GM12873 (cell line): ENCODE measurements around the gene OPA1.

ENCODE experiments used
- CTCF ChIP-seq: IDR thresholded peaks from 2 replicates; pipeline ENCODE4 v1.5.1; 2012; ENCODE audit warnings: low read depth, mild to moderate bottlenecking, moderate library complexity, low read length, control low read depth; ENCODE audit not compliant: insufficient read depth; ENCODE audit errors: missing control alignments

The OPA1 gene

GRCh38 chr3:193693774-193694173 is 100.8 kb downstream of the OPA1 start:
- TF ChIP-seq CTCF, result no peak

DNA sequence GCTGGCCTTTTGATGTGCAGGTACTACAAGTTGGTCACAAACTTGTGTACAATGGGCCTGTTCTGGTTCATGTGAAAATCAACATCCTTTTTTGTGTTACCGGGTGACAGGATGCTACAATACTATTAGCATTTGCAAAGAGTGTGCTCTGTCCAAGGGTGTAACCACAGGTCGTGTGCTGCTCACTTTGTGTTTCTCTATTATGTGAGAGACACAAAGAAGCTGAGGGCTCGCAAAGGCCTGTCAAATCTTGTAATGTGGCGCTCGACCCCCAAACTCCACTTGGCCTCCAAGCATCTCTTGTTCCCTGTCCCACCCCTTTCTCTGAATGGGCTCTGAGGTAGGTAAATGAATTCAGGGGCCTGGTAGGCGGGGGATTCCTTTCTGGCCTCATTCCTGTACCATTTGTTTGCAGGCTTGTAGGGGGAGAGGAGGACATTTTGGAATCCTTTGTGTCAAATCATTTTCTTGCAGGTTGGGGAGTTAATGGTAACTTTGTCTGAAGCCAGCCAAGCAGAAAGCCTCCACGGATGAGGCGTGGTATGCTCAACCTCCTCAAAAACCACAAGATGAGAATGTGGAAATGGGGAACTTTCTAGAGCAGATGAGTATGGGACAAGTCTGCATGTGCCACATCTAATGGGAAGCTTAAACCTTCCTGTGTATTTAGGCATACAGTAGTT is 109.1 kb downstream of the OPA1 start:
- TF ChIP-seq CTCF, result no peak

- TF ChIP-seq CTCF, result no peak
Measured at GRCh38 chr3:193702967-193703366, 110.0 kb downstream of the OPA1 start.

DNA sequence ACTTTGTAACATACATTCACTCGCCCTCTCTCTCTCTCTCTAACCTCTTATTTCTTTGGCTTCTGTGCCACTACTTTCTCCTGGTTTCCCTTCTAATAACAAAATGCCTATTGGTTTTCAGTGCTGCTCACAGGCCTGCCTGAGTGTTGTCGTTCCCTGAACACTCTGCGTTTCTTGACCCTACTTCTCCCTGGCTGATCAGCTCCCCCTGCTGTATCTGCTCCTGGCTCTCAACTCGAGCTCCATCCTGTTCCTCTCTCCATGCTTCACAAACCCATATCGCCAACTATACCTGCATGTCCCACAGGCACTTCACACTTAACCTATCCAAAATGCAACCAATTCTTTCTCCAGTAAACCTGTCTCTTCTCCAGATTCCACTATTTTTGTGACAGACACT is 111.4 kb downstream of the OPA1 start:
- no peak for TF ChIP-seq CTCF

- no peak for TF ChIP-seq CTCF
Measured at GRCh38 chr3:193708270-193708669, 115.3 kb downstream of the OPA1 start.

GRCh38 chr3:193710286-193711165 is 117.5 kb downstream of the OPA1 start:
- no peak for TF ChIP-seq CTCF

DNA sequence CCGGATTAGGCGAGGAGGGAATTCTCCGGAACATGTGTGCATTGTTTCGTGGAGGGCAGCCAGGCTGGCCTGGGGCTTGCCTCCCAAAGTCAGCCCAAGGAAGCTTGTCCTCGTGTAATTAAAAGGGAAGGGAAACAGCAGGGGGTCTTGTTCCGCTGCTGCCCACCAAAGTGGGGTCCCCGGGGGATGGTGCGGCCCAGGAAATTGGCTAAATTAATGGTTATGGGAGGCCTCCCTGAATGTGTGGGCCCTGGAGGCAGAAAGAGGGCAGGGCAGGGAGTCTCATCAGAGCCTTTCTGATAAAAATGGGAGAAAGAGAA is 118.1 kb downstream of the OPA1 start:
- TF ChIP-seq CTCF, result no peak
